ENCODE results near the gene EEFSEC. TPM values are rescaled to one million over a fixed set of nuclear protein-coding genes. Genes with fewer than 3 reads are reported as not detected.

EEFSEC gene
- polyA plus RNA-seq, 3 donors from 2014 or later, result 14.5 to 26.9 (median 26.1) TPM

- Mint-ChIP-seq H3K36me3 (peaks cover 0 to 5% (median 4%) of the 10 kb centered on the region in 3 donors), H3K4me3 (no peak overlapping the region), H3K27me3 (ENCODE audit: low read depth in 3 of 3) (peaks cover 0 to 5% (median 2%) of the 10 kb centered on the region in 3 donors), H3K9me3 (no peaks in the 10 kb centered on the region), H3K4me1 (no peaks in the 10 kb centered on the region), H3K27ac (peak overlapping the region in 1 of 6 donors; percentile 49)
- DNase-seq, result no peak
Observed at GRCh38 chr3:128372707-128373533, 219.6 kb downstream of the EEFSEC start.

- Mint-ChIP-seq H3K9me3 (no peaks in the 10 kb centered on the region), H3K4me1 (peaks cover 10 to 12% of the 10 kb centered on the region in 2 donors), H3K36me3 (peaks cover 0 to 4% (median 3%) of the 10 kb centered on the region in 3 donors), H3K4me3 (no peak overlapping the region), H3K27ac (no peak overlapping the region), H3K27me3 (ENCODE audit: low read depth in 3 of 3) (peaks cover 0 to 7% (median 2%) of the 10 kb centered on the region in 3 donors)
- DNase-seq, result no peak
Observed at GRCh38 chr3:128374746-128375445, 221.6 kb downstream of the EEFSEC start.

GRCh38 chr3:128376516-128376915 lies 223.2 kb downstream of the EEFSEC start:
- Mint-ChIP-seq H3K9me3 (no peaks in the 10 kb centered on the region), H3K4me1 (peaks cover 25 to 28% of the 10 kb centered on the region in 2 donors), H3K27me3 (ENCODE audit: low read depth in 3 of 3) (peaks cover 0 to 5% (median 2%) of the 10 kb centered on the region in 3 donors), H3K36me3 (peaks cover 0 to 4% (median 2%) of the 10 kb centered on the region in 3 donors), H3K4me3 (no peak overlapping the region), H3K27ac (no peak overlapping the region)
- DNase-seq, result no peak

GRCh38 chr3:128378631-128379347 lies 225.5 kb downstream of the EEFSEC start:
- DNase-seq, result no peak
- H3K9me3 Mint-ChIP-seq, result no peaks in the 10 kb centered on the region
- peak overlapping the region in 2 of 6 donors; percentile 6 to 82 for H3K27ac Mint-ChIP-seq
- peaks cover 28 to 30% of the 10 kb centered on the region in 2 donors for H3K4me1 Mint-ChIP-seq
- no peaks in the 10 kb centered on the region for H3K36me3 Mint-ChIP-seq
- H3K4me3 Mint-ChIP-seq, result no peak overlapping the region
- H3K27me3 Mint-ChIP-seq (ENCODE audit: low read depth in 3 of 3), result peaks cover 0 to 2% (median 0%) of the 10 kb centered on the region in 3 donors

- H3K27ac Mint-ChIP-seq, result peak overlapping the region in 5 of 6 donors; percentile 6 to 78 (median 24)
Observed at GRCh38 chr3:128379367-128380160, 226.3 kb downstream of the EEFSEC start.

GRCh38 chr3:128380295-128380694 lies 227.0 kb downstream of the EEFSEC start:
- peak overlapping the region in 1 of 5 donors; percentile 48 for H3K4me3 Mint-ChIP-seq
- no peaks in the 10 kb centered on the region for H3K36me3 Mint-ChIP-seq
- peaks cover 0 to 3% (median 0%) of the 10 kb centered on the region in 3 donors for H3K27me3 Mint-ChIP-seq (ENCODE audit: low read depth in 3 of 3)
- peak overlapping the region in 4 of 6 donors; percentile 20 to 83 (median 66) for H3K27ac Mint-ChIP-seq
- H3K4me1 Mint-ChIP-seq, result peaks cover 28 to 30% of the 10 kb centered on the region in 2 donors
- no peaks in the 10 kb centered on the region for H3K9me3 Mint-ChIP-seq
- peak in 2 of 3 donors; percentile 6 to 18 for DNase-seq

More at GRCh38 chr3:128379367-128380160, 226.3 kb downstream of the EEFSEC start:
- peaks cover 28 to 30% of the 10 kb centered on the region in 2 donors for H3K4me1 Mint-ChIP-seq
- DNase-seq, result no peak
- H3K9me3 Mint-ChIP-seq, result no peaks in the 10 kb centered on the region
- no peaks in the 10 kb centered on the region for H3K36me3 Mint-ChIP-seq
- H3K4me3 Mint-ChIP-seq, result peak overlapping the region in 1 of 5 donors; percentile 41
- peaks cover 0 to 3% (median 0%) of the 10 kb centered on the region in 3 donors for H3K27me3 Mint-ChIP-seq (ENCODE audit: low read depth in 3 of 3)

GRCh38 chr3:128380719-128381118 lies 227.4 kb downstream of the EEFSEC start:
- peak overlapping the region in 4 of 6 donors; percentile 20 to 83 (median 66) for H3K27ac Mint-ChIP-seq
- peak overlapping the region in 1 of 5 donors; percentile 48 for H3K4me3 Mint-ChIP-seq
- H3K27me3 Mint-ChIP-seq (ENCODE audit: low read depth in 3 of 3), result peaks cover 0 to 3% (median 0%) of the 10 kb centered on the region in 3 donors
- no peaks in the 10 kb centered on the region for H3K36me3 Mint-ChIP-seq
- no peaks in the 10 kb centered on the region for H3K9me3 Mint-ChIP-seq
- no peak for DNase-seq
- peaks cover 28 to 33% of the 10 kb centered on the region in 2 donors for H3K4me1 Mint-ChIP-seq

- DNase-seq, result no peak
- Mint-ChIP-seq H3K27me3 (ENCODE audit: low read depth in 3 of 3) (peaks cover 0 to 3% (median 0%) of the 10 kb centered on the region in 3 donors), H3K4me3 (no peak overlapping the region), H3K27ac (peak overlapping the region in 1 of 6 donors; percentile 57), H3K4me1 (peaks cover 28 to 37% of the 10 kb centered on the region in 2 donors), H3K36me3 (peaks cover 0 to 4% (median 0%) of the 10 kb centered on the region in 3 donors), H3K9me3 (no peaks in the 10 kb centered on the region)
Observed at GRCh38 chr3:128381609-128382008, 228.3 kb downstream of the EEFSEC start.

GRCh38 chr3:128382221-128382807 lies 229.0 kb downstream of the EEFSEC start:
- DNase-seq, result no peak
- Mint-ChIP-seq H3K4me3 (no peak overlapping the region), H3K9me3 (no peaks in the 10 kb centered on the region), H3K4me1 (peaks cover 31 to 37% of the 10 kb centered on the region in 2 donors), H3K27me3 (ENCODE audit: low read depth in 3 of 3) (peaks cover 0 to 3% (median 0%) of the 10 kb centered on the region in 3 donors), H3K27ac (peak overlapping the region in 2 of 6 donors; percentile 57 to 62), H3K36me3 (peaks cover 0 to 4% (median 0%) of the 10 kb centered on the region in 3 donors)

- peak in 1 of 3 donors; percentile 5 for DNase-seq
- Mint-ChIP-seq H3K9me3 (no peaks in the 10 kb centered on the region), H3K4me1 (peaks cover 31 to 37% of the 10 kb centered on the region in 2 donors)
Observed at GRCh38 chr3:128383316-128384235, 230.3 kb downstream of the EEFSEC start.

GRCh38 chr3:128385080-128385832 lies 232.0 kb downstream of the EEFSEC start:
- Mint-ChIP-seq H3K9me3 (no peaks in the 10 kb centered on the region), H3K4me1 (peaks cover 18 to 21% of the 10 kb centered on the region in 2 donors), H3K27me3 (ENCODE audit: low read depth in 3 of 3) (peaks cover 0 to 1% (median 0%) of the 10 kb centered on the region in 3 donors), H3K36me3 (peaks cover 0 to 4% (median 0%) of the 10 kb centered on the region in 3 donors), H3K27ac (no peak overlapping the region), H3K4me3 (no peak overlapping the region)
- DNase-seq, result no peak

More at GRCh38 chr3:128383316-128384235, 230.3 kb downstream of the EEFSEC start:
- H3K4me3 Mint-ChIP-seq, result no peak overlapping the region
- H3K36me3 Mint-ChIP-seq, result peaks cover 0 to 4% (median 0%) of the 10 kb centered on the region in 3 donors
- no peak overlapping the region for H3K27ac Mint-ChIP-seq
- peaks cover 0 to 3% (median 0%) of the 10 kb centered on the region in 3 donors for H3K27me3 Mint-ChIP-seq (ENCODE audit: low read depth in 3 of 3)

Measured in immature natural killer cell (primary cell).